Fibroblast of mammary gland (primary cell): ENCODE measurements around the gene CDYL.
"Not testable (repeated sequence)": the region's sequence is repeated elsewhere in the genome, so short reads cannot be mapped to it uniquely, and the experiment has no call there.

ENCODE experiments used
- DNase-seq: peaks from one replicate; pipeline ENCODE4 v3.0.0-alpha.2; 2010; ENCODE audit warnings: low read depth
- H3K4me3 ChIP-seq: 2 replicates; pipeline ENCODE4 v1.5.1; 2011; ENCODE audit warnings: low read depth, mild to moderate bottlenecking, low read length, moderate library complexity; ENCODE audit not compliant: control insufficient read depth
- CTCF ChIP-seq: conservative IDR thresholded peaks from 2 replicates; pipeline ENCODE4 v1.5.1; 2011; ENCODE audit warnings: low read depth, low read length, inconsistent platforms; ENCODE audit not compliant: control insufficient read depth, insufficient read depth

The CDYL gene

DNA sequence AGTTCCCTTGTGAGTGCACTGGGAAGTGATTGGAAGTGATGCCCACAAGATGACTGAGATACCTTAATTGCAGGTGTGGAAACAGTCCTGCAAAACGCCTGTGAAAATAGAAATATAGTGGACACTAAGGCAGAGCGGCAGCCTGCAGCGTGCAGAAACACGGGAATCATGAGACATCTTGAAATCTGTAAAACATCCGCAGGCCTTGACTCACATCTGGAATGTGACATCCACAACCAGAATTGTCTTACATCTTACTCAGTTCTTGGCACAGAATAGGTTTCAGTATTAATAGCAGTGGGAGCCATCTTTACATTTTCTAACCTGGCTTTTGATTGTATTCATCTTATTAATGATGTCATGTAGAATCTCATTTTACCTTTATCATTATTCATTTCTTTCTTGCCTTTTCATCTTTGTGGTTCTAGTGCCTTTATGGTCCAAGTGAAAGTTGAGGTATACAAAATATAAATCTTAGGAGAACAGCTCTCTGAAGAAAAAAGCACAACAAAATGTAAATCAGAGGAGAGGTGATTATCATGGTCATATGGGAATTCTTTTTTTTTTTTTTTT lies 44.6 kb downstream of the CDYL start:
- peak; percentile 93 for DNase-seq
- no peak for TF ChIP-seq CTCF
- no peak overlapping the region for H3K4me3 ChIP-seq

- no peak overlapping the region for H3K4me3 ChIP-seq
- TF ChIP-seq CTCF, result no peak
- DNase-seq, result no peak
These were observed 46.3 kb downstream of the CDYL start for GRCh38 chr6:4822476-4822875.

DNA sequence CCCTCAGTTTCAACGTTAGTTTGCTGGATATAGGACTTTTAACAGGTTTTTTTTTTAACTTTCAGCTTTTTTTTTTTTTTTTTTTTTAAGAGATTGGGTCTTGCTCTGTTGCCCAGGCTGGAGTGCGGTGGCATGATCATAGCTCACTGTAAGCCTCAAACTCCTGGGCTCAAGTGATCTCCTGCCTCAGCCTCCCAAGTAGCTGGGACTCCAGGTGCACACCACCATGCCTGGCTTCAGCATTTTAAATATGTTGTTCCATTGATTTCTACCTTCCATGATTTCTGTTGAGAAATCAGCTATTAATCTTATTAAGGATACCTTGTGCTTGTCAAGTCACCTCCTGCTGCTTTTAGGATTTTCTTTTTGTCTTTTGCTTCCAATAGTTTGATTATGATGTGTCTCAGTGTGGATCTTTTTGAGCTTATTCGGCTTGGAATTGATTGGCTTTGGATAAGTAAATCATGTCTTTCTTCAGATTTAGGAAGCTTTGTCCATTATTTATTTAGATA lies 52.0 kb downstream of the CDYL start:
- TF ChIP-seq CTCF, result no peak
- H3K4me3 ChIP-seq, result no peak overlapping the region
- DNase-seq, result no peak

DNA sequence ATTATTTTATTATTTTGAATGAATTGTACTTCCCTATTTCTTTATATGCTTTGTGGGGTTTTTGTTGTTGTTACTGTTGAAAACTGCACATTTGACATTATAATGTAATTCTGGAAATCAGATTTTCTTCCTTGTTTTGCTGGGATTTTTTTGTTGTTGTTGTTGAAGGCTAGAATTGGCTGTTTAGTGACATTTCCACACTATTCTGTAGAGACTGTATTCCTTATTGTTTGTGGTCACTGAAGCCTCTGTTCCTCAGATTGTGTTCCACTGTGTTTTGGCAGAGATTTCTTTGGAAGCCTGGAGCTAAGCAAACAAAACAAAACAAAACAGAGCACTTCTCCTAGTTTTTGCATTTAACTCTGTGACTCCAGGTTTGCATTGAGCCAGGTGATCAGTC lies 52.9 kb downstream of the CDYL start:
- no peak for TF ChIP-seq CTCF
- no peak overlapping the region for H3K4me3 ChIP-seq
- DNase-seq, result no peak

DNA sequence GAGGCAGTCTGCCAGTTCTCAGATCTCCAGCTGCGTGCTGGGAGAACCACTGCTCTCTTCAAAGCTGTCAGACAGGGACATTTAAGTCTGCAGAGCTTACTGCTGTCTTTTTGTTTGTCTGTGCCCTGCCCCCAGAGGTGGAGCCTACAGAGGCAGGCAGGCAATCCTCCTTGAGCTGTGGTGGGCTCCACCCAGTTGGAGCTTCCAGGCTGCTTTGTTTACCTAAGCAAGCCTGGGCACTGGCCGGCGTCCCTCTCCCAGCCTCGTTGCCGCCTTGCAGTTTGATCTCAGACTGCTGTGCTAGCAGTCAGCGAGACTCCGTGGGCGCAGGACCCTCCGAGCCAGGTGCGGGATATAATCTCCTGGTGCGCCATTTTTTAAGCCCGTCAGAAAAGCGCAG lies 59.3 kb downstream of the CDYL start:
- DNase-seq, H3K4me3 ChIP-seq: not testable (repeated sequence)

- DNase-seq, result no peak
- H3K4me3 ChIP-seq, result no peak overlapping the region
- no peak for TF ChIP-seq CTCF
These were observed 64.0 kb downstream of the CDYL start for GRCh38 chr6:4840169-4840568.

- TF ChIP-seq CTCF, result peak; percentile 18
- no peak for DNase-seq
- H3K4me3 ChIP-seq, result no peak overlapping the region
These were observed 67.9 kb downstream of the CDYL start for GRCh38 chr6:4844108-4844507.
